NB4 (cell line): ENCODE data around the gene COLQ.

Source experiments
- MYC ChIP-seq: IDR thresholded peaks from 2 replicates; pipeline ENCODE4 v1.6.1; 2011; ENCODE audit warnings: low read depth, low read length
- POLR2A ChIP-seq: IDR thresholded peaks from 2 replicates; pipeline ENCODE4 v1.6.1; 2011; ENCODE audit warnings: mild to moderate bottlenecking; ENCODE audit not compliant: insufficient read length; ENCODE audit errors: extremely low read depth
- TF ChIP-seq, protein P1 (sequence below): IDR thresholded peaks from one replicate; pipeline ENCODE4 v1.5.1; 2012; ENCODE audit warnings: low read depth, low read length
- TF ChIP-seq, protein P2 (sequence below): IDR thresholded peaks from 2 replicates; pipeline ENCODE4 v1.6.1; 2011; ENCODE audit warnings: low read depth, low read length

DNA sequence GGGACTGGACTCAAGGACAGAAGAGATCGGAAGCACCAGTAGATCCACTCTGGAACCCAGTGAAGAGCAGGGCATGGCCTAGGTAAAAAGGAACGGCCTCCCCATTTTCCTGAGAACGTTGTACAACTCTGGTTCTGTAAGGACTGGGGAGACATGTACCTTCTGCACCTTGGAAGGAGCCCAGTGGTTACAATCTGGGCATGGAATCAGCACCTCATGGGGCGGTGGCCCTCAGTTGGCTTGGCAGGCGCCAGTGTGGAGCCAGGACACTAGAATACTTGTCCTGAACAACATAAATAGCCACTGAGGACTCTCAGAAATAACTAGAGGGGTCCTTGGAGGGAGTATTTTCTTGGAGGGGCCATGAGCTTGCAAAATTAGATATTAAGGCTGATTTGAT lies 68.5 kb downstream of the COLQ start:
- TF ChIP-seq, protein P1, sequence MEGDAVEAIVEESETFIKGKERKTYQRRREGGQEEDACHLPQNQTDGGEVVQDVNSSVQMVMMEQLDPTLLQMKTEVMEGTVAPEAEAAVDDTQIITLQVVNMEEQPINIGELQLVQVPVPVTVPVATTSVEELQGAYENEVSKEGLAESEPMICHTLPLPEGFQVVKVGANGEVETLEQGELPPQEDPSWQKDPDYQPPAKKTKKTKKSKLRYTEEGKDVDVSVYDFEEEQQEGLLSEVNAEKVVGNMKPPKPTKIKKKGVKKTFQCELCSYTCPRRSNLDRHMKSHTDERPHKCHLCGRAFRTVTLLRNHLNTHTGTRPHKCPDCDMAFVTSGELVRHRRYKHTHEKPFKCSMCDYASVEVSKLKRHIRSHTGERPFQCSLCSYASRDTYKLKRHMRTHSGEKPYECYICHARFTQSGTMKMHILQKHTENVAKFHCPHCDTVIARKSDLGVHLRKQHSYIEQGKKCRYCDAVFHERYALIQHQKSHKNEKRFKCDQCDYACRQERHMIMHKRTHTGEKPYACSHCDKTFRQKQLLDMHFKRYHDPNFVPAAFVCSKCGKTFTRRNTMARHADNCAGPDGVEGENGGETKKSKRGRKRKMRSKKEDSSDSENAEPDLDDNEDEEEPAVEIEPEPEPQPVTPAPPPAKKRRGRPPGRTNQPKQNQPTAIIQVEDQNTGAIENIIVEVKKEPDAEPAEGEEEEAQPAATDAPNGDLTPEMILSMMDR = no peak
- TF ChIP-seq POLR2A (no peak), MYC (no peak)
- TF ChIP-seq, protein P2, sequence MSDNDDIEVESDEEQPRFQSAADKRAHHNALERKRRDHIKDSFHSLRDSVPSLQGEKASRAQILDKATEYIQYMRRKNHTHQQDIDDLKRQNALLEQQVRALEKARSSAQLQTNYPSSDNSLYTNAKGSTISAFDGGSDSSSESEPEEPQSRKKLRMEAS = no peak
